Measurements from ENCODE around the gene CHRNA10.

DNA sequence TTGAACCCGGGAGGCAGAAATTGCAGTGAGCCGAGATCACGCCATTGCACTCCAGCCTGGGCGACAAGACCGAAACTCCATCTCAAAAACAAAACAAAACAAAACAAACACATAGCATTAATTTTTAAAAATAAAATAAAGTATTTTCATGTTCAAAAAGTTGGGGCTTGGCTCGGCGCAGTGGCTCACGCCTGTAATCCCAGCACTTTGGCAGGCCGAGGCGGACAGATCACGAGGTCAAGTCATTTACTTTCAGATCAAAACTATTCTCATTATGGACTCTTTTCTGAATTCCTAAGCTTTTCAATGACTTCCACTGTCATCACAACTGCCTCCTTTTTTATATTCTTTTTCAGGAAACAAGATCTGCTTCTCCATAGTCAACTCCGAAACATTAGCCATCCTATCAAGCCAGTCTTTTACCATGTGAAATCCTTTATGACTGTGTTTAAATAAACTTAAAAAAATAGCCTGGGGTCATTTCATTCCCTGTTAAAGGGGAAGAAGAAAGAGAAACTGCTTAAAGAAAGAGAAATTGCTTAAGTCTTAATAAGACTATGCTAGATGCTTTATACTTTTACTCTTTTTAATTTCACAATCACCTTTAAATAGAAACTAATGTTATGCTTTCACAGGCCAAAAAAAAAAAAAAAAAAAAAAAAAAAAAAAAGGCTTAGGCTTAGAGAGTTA is 13.1 kb upstream of the CHRNA10 start:
- TF ChIP-seq, protein P1, sequence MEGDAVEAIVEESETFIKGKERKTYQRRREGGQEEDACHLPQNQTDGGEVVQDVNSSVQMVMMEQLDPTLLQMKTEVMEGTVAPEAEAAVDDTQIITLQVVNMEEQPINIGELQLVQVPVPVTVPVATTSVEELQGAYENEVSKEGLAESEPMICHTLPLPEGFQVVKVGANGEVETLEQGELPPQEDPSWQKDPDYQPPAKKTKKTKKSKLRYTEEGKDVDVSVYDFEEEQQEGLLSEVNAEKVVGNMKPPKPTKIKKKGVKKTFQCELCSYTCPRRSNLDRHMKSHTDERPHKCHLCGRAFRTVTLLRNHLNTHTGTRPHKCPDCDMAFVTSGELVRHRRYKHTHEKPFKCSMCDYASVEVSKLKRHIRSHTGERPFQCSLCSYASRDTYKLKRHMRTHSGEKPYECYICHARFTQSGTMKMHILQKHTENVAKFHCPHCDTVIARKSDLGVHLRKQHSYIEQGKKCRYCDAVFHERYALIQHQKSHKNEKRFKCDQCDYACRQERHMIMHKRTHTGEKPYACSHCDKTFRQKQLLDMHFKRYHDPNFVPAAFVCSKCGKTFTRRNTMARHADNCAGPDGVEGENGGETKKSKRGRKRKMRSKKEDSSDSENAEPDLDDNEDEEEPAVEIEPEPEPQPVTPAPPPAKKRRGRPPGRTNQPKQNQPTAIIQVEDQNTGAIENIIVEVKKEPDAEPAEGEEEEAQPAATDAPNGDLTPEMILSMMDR (IDR thresholded peaks at IDR 0.05; ENCODE audit: low read depth, low read length, poor library complexity, severe bottlenecking): no peak
- no peak for TF ChIP-seq EZH2phosphoT487 (IDR thresholded peaks at IDR 0.05; ENCODE audit: borderline replicate concordance, low read length)
